T-helper 9 cell (primary cell): ENCODE results near the gene C2CD2L.
"Not testable (repeated sequence)": the region's sequence is repeated elsewhere in the genome, so short reads cannot be mapped to it uniquely, and the experiment has no call there.

Experiments used
- DNase-seq: peaks from one replicate; pipeline ENCODE4 v3.0.0-alpha.2; 2020

Gene C2CD2L

GRCh38 chr11:119153049-119153818 lies 46.1 kb downstream of the C2CD2L start:
- no peak for DNase-seq

GRCh38 chr11:119154178-119154577 lies 47.0 kb downstream of the C2CD2L start:
- no peak for DNase-seq

- DNase-seq: no peak
Measured at GRCh38 chr11:119155733-119156492, 48.8 kb downstream of the C2CD2L start.

- DNase-seq: no peak
Measured at GRCh38 chr11:119156496-119156895, 49.4 kb downstream of the C2CD2L start.

- no peak for DNase-seq
Measured at GRCh38 chr11:119157063-119157462, 49.9 kb downstream of the C2CD2L start.

GRCh38 chr11:119158467-119158866 lies 51.3 kb downstream of the C2CD2L start:
- no peak for DNase-seq

- no peak for DNase-seq
Measured at GRCh38 chr11:119160151-119160550, 53.0 kb downstream of the C2CD2L start.

GRCh38 chr11:119161871-119162270 lies 54.7 kb downstream of the C2CD2L start:
- no peak for DNase-seq

- DNase-seq: no peak
Measured at GRCh38 chr11:119166368-119167076, 59.4 kb downstream of the C2CD2L start.

- not testable (repeated sequence) for DNase-seq
Measured at GRCh38 chr11:119167077-119167458, 59.9 kb downstream of the C2CD2L start.

- DNase-seq: no peak
Measured at GRCh38 chr11:119167933-119168332, 60.8 kb downstream of the C2CD2L start.
